ENCODE measurements around the gene LATS2. TPM values are rescaled to one million over a fixed set of nuclear protein-coding genes. Genes with fewer than 3 reads are reported as not detected.

Gene LATS2
- total RNA-seq, 1 donor from 2014 or later, result 17.8 TPM

- no peak for DNase-seq (ENCODE audit: extremely low spot score, unreplicated experiment)
Observed at GRCh38 chr13:21047591-21048282, 13.6 kb downstream of the LATS2 start.

GRCh38 chr13:21047087-21047486 lies 14.3 kb downstream of the LATS2 start:
- TF ChIP-seq CTCF (conservative IDR thresholded peaks at IDR 0.05), result no peak
- no peaks in the 10 kb centered on the region for H3K27me3 Mint-ChIP-seq
- DNase-seq (ENCODE audit: extremely low spot score, unreplicated experiment), result no peak
- peaks cover 16% of the 10 kb centered on the region for H3K4me1 Mint-ChIP-seq (ENCODE audit: unreplicated experiment)
- H3K9me3 Mint-ChIP-seq, result no peaks in the 10 kb centered on the region
- H3K4me3 Mint-ChIP-seq, result no peak overlapping the region
- no peak overlapping the region for H3K27ac Mint-ChIP-seq
- H3K36me3 Mint-ChIP-seq, result peaks cover 24% of the 10 kb centered on the region

More at GRCh38 chr13:21047591-21048282, 13.6 kb downstream of the LATS2 start:
- Mint-ChIP-seq H3K27me3 (no peaks in the 10 kb centered on the region), H3K4me3 (no peak overlapping the region), H3K4me1 (ENCODE audit: unreplicated experiment) (peaks cover 16% of the 10 kb centered on the region), H3K9me3 (no peaks in the 10 kb centered on the region), H3K36me3 (peaks cover 24% of the 10 kb centered on the region), H3K27ac (no peak overlapping the region)
- TF ChIP-seq CTCF (conservative IDR thresholded peaks at IDR 0.05), result no peak

GRCh38 chr13:21046203-21046602 lies 15.2 kb downstream of the LATS2 start:
- peaks cover 24% of the 10 kb centered on the region for H3K36me3 Mint-ChIP-seq
- DNase-seq (ENCODE audit: extremely low spot score, unreplicated experiment), result no peak
- no peaks in the 10 kb centered on the region for H3K27me3 Mint-ChIP-seq
- no peak for TF ChIP-seq CTCF (conservative IDR thresholded peaks at IDR 0.05)
- no peak overlapping the region for H3K4me3 Mint-ChIP-seq
- H3K9me3 Mint-ChIP-seq, result no peaks in the 10 kb centered on the region
- peaks cover 23% of the 10 kb centered on the region for H3K4me1 Mint-ChIP-seq (ENCODE audit: unreplicated experiment)
- no peak overlapping the region for H3K27ac Mint-ChIP-seq

GRCh38 chr13:21045100-21045499 lies 16.3 kb downstream of the LATS2 start:
- Mint-ChIP-seq H3K36me3 (peaks cover 22% of the 10 kb centered on the region), H3K4me3 (no peak overlapping the region), H3K4me1 (ENCODE audit: unreplicated experiment) (peaks cover 23% of the 10 kb centered on the region), H3K9me3 (no peaks in the 10 kb centered on the region), H3K27ac (no peak overlapping the region), H3K27me3 (no peaks in the 10 kb centered on the region)
- no peak for TF ChIP-seq CTCF (conservative IDR thresholded peaks at IDR 0.05)
- no peak for DNase-seq (ENCODE audit: extremely low spot score, unreplicated experiment)

- H3K4me1 Mint-ChIP-seq (ENCODE audit: unreplicated experiment), result peaks cover 28% of the 10 kb centered on the region
- H3K4me3 Mint-ChIP-seq, result no peak overlapping the region
- H3K27ac Mint-ChIP-seq, result peak overlapping the region; percentile 40
- no peaks in the 10 kb centered on the region for H3K9me3 Mint-ChIP-seq
- H3K36me3 Mint-ChIP-seq, result peaks cover 27% of the 10 kb centered on the region
- DNase-seq (ENCODE audit: extremely low spot score, unreplicated experiment), result no peak
- H3K27me3 Mint-ChIP-seq, result no peaks in the 10 kb centered on the region
- TF ChIP-seq CTCF (conservative IDR thresholded peaks at IDR 0.05), result no peak
Observed at GRCh38 chr13:21043898-21044297, 17.5 kb downstream of the LATS2 start.

Data from type B pancreatic cell (in vitro differentiated cells).